Measurements from ENCODE around the gene CCNI.
"Not testable (repeated sequence)": the region's sequence is repeated elsewhere in the genome, so short reads cannot be mapped to it uniquely, and the experiment has no call there.

Gene CCNI

GRCh38 chr4:77045490-77045889 lies 30.3 kb downstream of the CCNI start:
- DNase-seq (ENCODE audit: low read depth, low spot score), result no peak

DNA sequence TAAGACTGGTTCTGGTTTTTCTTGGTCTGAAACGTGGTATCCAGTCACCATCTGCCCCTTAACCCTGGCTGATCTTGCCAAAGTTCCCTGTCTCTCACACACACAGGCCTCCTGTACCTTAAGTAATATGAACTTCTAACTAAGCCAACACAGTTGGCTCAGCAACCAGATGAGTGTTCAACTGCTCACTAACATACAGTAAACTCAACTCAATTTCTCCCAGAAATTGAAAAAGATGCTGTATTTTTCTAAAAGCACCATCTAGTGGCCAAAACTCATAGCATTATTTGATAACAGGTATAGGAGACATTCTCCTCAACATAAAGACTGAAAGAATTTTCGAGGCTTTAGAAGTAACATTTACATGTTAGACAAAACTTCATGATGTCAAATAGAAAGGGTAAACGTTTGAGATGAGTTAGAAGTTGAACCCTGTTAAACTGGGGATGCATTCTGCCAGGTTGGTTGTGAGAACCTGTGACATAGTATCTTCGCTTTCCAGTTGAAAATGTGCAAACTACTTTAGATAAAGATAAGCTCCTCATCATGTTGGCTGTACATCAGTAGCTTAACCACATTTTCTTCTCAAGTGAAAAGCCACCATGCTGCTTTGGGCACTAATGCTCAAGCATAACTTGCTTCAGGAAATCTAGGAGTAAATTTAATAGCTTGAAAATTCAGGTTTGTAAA lies 31.2 kb downstream of the CCNI start:
- H3K4me3 ChIP-seq (ENCODE audit: low read length), result no peak overlapping the region
- peak; percentile 51 for DNase-seq (ENCODE audit: low read depth, low spot score)

More at GRCh38 chr4:77045490-77045889, 30.3 kb downstream of the CCNI start:
- no peak overlapping the region for H3K4me3 ChIP-seq (ENCODE audit: low read length)

DNA sequence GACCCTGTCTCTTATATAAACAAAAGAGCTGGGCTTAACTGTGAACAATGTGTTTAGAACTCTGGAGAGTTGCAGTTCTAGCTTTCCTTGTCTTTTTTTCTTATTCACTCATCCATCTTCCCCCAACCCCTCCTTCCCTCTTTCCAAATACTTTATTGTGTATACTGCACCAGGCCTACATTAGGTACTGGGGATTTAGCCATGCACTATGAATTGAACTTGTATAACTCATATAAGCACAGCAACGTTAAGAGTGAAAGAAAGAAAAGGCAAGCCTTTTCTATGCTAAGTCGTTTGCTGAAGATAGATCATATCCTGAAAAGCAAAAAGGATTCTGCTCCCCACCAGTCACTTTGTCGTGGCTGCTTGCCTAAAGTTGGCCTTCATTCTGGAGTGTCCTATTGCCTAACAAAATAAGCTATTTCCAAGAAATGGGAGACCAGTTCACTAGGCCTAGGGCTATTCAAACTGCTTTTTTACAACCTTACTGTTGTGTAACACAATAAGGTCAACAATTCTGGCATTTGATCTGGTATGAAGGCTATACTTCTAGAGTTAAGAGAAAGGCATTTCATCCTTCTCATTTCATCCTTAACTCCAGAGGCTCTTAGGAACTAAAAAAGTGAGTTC lies 32.2 kb downstream of the CCNI start:
- H3K4me3 ChIP-seq (ENCODE audit: low read length), result no peak overlapping the region
- no peak for DNase-seq (ENCODE audit: low read depth, low spot score)

DNA sequence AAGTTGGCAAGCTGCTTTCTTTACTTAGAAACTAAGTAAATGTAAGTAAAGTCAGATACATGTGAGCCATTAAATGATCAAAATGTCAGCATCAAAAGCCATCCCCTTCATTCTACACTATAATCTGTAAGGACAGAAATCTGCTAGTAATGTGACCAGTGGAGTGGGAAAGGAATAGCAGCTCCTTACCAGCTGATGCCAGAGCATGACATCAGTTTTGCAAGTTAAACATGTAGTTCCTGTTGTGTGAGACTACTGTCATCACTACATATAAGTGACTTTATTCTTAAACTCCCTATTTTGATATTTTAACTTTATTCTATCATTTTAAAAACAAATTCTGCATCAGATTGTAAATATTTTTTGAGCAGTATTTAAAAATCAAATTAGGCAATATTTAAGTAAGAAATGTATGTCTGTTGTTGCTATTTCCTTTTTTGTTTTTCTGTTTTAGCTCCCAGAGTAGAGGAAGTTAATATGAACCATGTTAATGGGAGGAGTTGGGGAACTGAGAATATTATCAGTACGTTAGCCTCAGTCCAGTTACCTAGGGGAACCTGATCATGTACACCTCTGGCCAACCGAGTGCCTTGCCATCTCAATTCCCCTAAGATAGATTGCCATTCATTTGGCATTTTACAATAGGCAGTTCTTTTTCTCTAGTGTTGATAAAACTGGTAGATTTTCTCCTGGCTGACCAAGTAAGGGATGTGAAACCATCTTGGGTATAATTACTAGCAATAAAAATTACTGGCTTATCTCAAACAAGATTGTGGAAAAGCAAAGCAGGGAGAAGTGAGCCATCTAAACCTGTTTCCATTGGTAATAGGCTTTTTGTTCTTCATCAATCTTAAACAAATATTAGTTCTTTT lies 34.7 kb downstream of the CCNI start:
- DNase-seq (ENCODE audit: low read depth, low spot score), result no peak
- no peak overlapping the region for H3K4me3 ChIP-seq (ENCODE audit: low read length)

GRCh38 chr4:77040270-77040669 lies 35.5 kb downstream of the CCNI start:
- H3K4me3 ChIP-seq (ENCODE audit: low read length), result no peak overlapping the region
- no peak for DNase-seq (ENCODE audit: low read depth, low spot score)

GRCh38 chr4:77039796-77040195 lies 36.0 kb downstream of the CCNI start:
- DNase-seq (ENCODE audit: low read depth, low spot score), result no peak
- no peak overlapping the region for H3K4me3 ChIP-seq (ENCODE audit: low read length)

- DNase-seq (ENCODE audit: low read depth, low spot score), result no peak
- H3K4me3 ChIP-seq (ENCODE audit: low read length), result no peak overlapping the region
Observed at GRCh38 chr4:77037736-77038135, 38.1 kb downstream of the CCNI start.

DNA sequence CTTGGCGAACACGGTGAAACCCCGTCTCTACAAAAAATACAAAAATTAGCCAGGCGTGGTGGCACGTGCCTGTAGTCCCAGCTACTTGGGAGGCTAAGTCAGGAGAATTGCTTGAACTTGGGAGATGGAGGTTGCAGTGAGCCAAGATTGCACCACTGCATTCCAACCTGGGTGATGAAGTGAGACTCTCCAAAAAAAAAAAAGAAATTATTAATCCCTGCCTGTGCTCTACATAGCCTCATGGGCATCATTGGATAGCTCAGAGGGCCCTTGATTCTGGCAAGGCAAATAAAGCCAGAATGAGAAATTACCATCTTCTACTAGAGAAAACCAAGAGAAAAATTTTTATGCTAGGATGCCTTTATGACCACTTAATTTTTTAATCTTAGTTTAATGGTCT lies 38.6 kb downstream of the CCNI start:
- DNase-seq (ENCODE audit: low read depth, low spot score); H3K4me3 ChIP-seq (ENCODE audit: low read length): not testable (repeated sequence)

GRCh38 chr4:77036206-77036605 lies 39.6 kb downstream of the CCNI start:
- no peak for DNase-seq (ENCODE audit: low read depth, low spot score)
- no peak overlapping the region for H3K4me3 ChIP-seq (ENCODE audit: low read length)

DNA sequence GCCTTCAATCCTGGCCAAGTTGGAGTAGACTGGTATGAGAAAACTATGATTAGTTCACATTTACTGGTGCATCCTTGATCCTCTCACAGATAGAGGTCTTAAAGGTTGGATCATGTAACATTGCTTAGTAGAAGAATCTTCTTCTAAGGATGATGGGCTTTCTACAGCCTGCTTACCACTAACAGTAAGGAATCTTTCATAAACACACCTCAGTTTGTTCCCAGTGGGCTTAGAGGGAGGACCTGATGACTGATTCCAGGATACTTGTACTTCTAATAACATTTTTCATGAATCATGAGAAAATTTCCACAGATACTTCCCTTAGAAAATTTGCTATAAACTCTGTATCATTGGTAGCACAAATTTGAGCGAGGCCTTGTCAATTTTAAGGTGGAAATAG lies 40.6 kb downstream of the CCNI start:
- DNase-seq (ENCODE audit: low read depth, low spot score), result no peak
- no peak overlapping the region for H3K4me3 ChIP-seq (ENCODE audit: low read length)

GRCh38 chr4:77031544-77031943 lies 44.2 kb downstream of the CCNI start:
- DNase-seq (ENCODE audit: low read depth, low spot score), result peak; percentile 84
- H3K4me3 ChIP-seq (ENCODE audit: low read length), result no peak overlapping the region

GRCh38 chr4:77029757-77030156 lies 46.0 kb downstream of the CCNI start:
- DNase-seq (ENCODE audit: low read depth, low spot score); H3K4me3 ChIP-seq (ENCODE audit: low read length): not testable (repeated sequence)

- H3K4me3 ChIP-seq (ENCODE audit: low read length), result no peak overlapping the region
- DNase-seq (ENCODE audit: low read depth, low spot score), result no peak
Observed at GRCh38 chr4:77028246-77028645, 47.5 kb downstream of the CCNI start.

- DNase-seq (ENCODE audit: low read depth, low spot score), result no peak
- no peak overlapping the region for H3K4me3 ChIP-seq (ENCODE audit: low read length)
Observed at GRCh38 chr4:77026322-77026704, 49.5 kb downstream of the CCNI start.

- no peak overlapping the region for H3K4me3 ChIP-seq (ENCODE audit: low read length)
Observed at GRCh38 chr4:77025643-77026321, 50.0 kb downstream of the CCNI start.

DNA sequence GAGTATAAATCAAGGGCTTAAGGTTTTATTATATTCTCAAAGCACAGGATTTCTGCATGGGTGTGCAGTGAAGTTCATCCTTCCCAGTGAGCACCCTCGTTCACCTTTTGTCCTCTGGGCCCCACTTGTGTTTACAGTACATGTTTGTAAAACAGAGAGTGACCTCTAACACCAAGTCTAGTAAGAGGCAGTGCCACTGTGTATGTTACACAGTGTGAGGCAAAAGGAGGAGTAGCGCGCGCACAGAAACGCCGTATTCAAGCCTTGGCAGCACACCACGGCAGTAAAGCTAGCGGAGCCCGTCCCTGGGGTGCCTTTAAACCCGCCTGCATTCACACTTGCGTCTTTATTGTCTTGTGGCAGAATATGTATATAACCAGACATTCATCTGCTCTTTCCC lies 51.9 kb downstream of the CCNI start:
- no peak overlapping the region for H3K4me3 ChIP-seq (ENCODE audit: low read length)

More at GRCh38 chr4:77025643-77026321, 50.0 kb downstream of the CCNI start:
- DNase-seq (ENCODE audit: low read depth, low spot score), result no peak

GRCh38 chr4:77022560-77023179 lies 53.1 kb downstream of the CCNI start:
- DNase-seq (ENCODE audit: low read depth, low spot score), result no peak
- H3K4me3 ChIP-seq (ENCODE audit: low read length), result no peak overlapping the region

More for the DNA sequence above, 51.9 kb downstream of the CCNI start:
- DNase-seq (ENCODE audit: low read depth, low spot score), result no peak

DNA sequence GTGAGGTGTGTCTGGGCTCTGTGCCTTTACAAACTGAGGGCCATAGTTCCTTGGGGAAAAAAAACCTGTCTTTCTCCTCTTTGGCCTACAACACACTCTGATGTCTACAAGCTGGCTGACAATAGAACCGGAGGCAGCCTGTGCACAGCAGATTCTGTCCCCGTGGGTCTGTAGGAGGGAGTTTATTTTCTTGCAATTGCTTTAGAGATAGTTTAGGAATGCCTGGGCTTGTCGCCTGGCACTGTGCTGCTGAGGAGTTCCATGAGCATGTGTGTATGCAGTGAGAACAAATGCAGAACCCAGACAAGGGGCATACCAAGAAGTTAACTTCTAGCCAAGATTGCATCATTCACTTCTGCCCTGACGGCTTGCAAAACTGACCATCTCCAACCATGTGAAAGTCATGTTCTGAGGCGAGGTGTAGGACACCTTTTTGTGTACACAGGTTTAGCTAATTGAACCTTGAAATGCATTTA lies 54.1 kb downstream of the CCNI start:
- no peak for DNase-seq (ENCODE audit: low read depth, low spot score)
- H3K4me3 ChIP-seq (ENCODE audit: low read length), result no peak overlapping the region

- no peak for DNase-seq (ENCODE audit: low read depth, low spot score)
- H3K4me3 ChIP-seq (ENCODE audit: low read length), result no peak overlapping the region
Observed at GRCh38 chr4:77020017-77020416, 55.8 kb downstream of the CCNI start.
